Keratinocyte (primary cell): ENCODE results near the gene CLTB. TPM values are rescaled to one million over a fixed set of nuclear protein-coding genes. Genes with fewer than 3 reads are reported as not detected.

ENCODE experiments used
- DNase-seq: peaks from one replicate; pipeline ENCODE4 v3.0.0-alpha.2; 2011; ENCODE audit warnings: low read depth, missing footprints, low spot score
- FAIRE-seq: peaks from 2 replicates; lab custom pipeline; 2011; peaks lifted over from hg19 to GRCh38; lab: Jason Lieb, UNC
- H2AFZ ChIP-seq: 2 replicates; pipeline ENCODE4 v1.6.0; 2012; ENCODE audit warnings: low read length, control low read depth, inconsistent platforms; ENCODE audit not compliant: control insufficient read depth
- H3K27ac ChIP-seq: 2 replicates; pipeline ENCODE4 v1.5.1; 2011; ENCODE audit warnings: low read length; ENCODE audit not compliant: control insufficient read depth, insufficient read depth
- H3K27me3 ChIP-seq: 3 replicates; pipeline ENCODE4 v1.6.0; 2011; ENCODE audit warnings: low read length; ENCODE audit not compliant: control insufficient read depth, insufficient read depth; ENCODE audit errors: extremely low read depth
- H3K36me3 ChIP-seq, 2 experiments: 2 replicates in 1 of 2; 3 replicates in 1 of 2; pipeline ENCODE4 v1.5.1; 2011; ENCODE audit warnings: low read length in 2 of 2, mild to moderate bottlenecking in 1 of 2; ENCODE audit not compliant: control insufficient read depth in 2 of 2, insufficient read depth in 2 of 2; ENCODE audit errors: extremely low read depth in 1 of 2
- H3K4me1 ChIP-seq: 3 replicates; pipeline ENCODE4 v1.5.1; 2011; ENCODE audit warnings: low read length; ENCODE audit not compliant: control insufficient read depth, insufficient read depth; ENCODE audit errors: extremely low read depth
- H3K4me2 ChIP-seq: 3 replicates; pipeline ENCODE4 v1.6.0; 2011; ENCODE audit warnings: low read depth, low read length; ENCODE audit not compliant: control insufficient read depth, insufficient read depth; ENCODE audit errors: extremely low read depth
- H3K4me3 ChIP-seq, 3 experiments: fragments of 200-600 bp in 1 of 3; sonication (generic) in 1 of 3; 2 replicates in 2 of 3; 3 replicates in 1 of 3; pipeline ENCODE4 v1.5.1; 2011 to 2016; ENCODE audit warnings: low read length in 3 of 3, mild to moderate bottlenecking in 3 of 3, control low read depth in 2 of 3, inconsistent platforms in 1 of 3, low read depth in 1 of 3, mixed read lengths in 1 of 3, mixed run types in 1 of 3, moderate library complexity in 1 of 3; ENCODE audit not compliant: control insufficient read depth in 2 of 3, insufficient read depth in 2 of 3; ENCODE audit errors: extremely low read depth in 1 of 3
- H3K79me2 ChIP-seq: 2 replicates; pipeline ENCODE4 v1.6.0; 2012; ENCODE audit warnings: low read length; ENCODE audit not compliant: control insufficient read depth, insufficient read depth
- H3K9ac ChIP-seq: 3 replicates; pipeline ENCODE4 v1.6.0; 2011; ENCODE audit warnings: low read length; ENCODE audit not compliant: control insufficient read depth, insufficient read depth; ENCODE audit errors: extremely low read depth
- H3K9me1 ChIP-seq: 3 replicates; pipeline ENCODE4 v1.6.0; 2011; ENCODE audit warnings: low read length; ENCODE audit not compliant: control insufficient read depth, insufficient read depth; ENCODE audit errors: extremely low read depth
- H3K9me3 ChIP-seq: 2 replicates; pipeline ENCODE4 v1.5.1; 2012; ENCODE audit warnings: low read depth, low read length; ENCODE audit not compliant: control insufficient read depth
- H4K20me1 ChIP-seq: 3 replicates; pipeline ENCODE4 v1.6.0; 2011; ENCODE audit warnings: low read length; ENCODE audit not compliant: control insufficient read depth, insufficient read depth; ENCODE audit errors: extremely low read depth
- EZH2 ChIP-seq: IDR thresholded peaks from one replicate; pipeline ENCODE4 v1.6.1; 2012; ENCODE audit warnings: inconsistent platforms, mild to moderate bottlenecking, low read length, moderate library complexity
- dilution Hi-C: fragments of 300-500 bp; cut with MboI; formaldehyde crosslinking; loops from one replicate; pipeline ENCODE4 v1.7.0; 2020; ENCODE audit warnings: low sequenced_read_pairs; ENCODE audit not compliant: extremely low pct_ligation_motif_present
- polyA plus RNA-seq, 5 experiments: library from polyadenylated mRNA; depleted of rRNA in 3 of 5; stranded (reverse) in 3 of 5; stranded (forward) in 1 of 5; unstranded in 1 of 5; fragments of >200 nt; gene quantifications; 1 replicate in 1 of 5; 2 replicates in 3 of 5; 3 replicates in 1 of 5; pipeline versions ENCODE4 v1.2.1 to v1.2.3, GENCODE V29; 2011 to 2012; ENCODE audit warnings: missing spikeins in 2 of 5, low read depth in 1 of 5, low replicate concordance in 1 of 5
- TF ChIP-seq, protein P1 (sequence below), 3 experiments: IDR thresholded peaks in 1 of 3; conservative IDR thresholded peaks in 1 of 3; optimal IDR thresholded peaks in 1 of 3; 2 replicates in 2 of 3; 3 replicates in 1 of 3; pipeline versions ENCODE3 to v1.5.1; 2011; ENCODE audit warnings: low read length in 3 of 3, mild to moderate bottlenecking in 3 of 3, moderate library complexity in 2 of 3, control low read depth in 1 of 3, inconsistent platforms in 1 of 3; ENCODE audit not compliant: insufficient read depth in 2 of 3; ENCODE audit errors: extremely low read depth in 1 of 3

The CLTB gene
- polyA plus RNA-seq, 1 donor (not counting 4 experiments of a cell fraction or from before 2014, with no cell fraction given): 326 TPM

GRCh38 chr5:176454724-176455394 lies 38.5 kb upstream of the CLTB start:
- Histone ChIP-seq H3K27ac (no peak overlapping the region), H3K9me3 (no peaks in the 10 kb centered on the region), H3K4me2 (no peak overlapping the region), H3K9ac (no peak overlapping the region), H3K27me3 (no peaks in the 10 kb centered on the region), H4K20me1 (no peaks in the 10 kb centered on the region), H3K9me1 (no peaks in the 10 kb centered on the region), H3K4me3 (no peak overlapping the region), H2AFZ (no peak overlapping the region), H3K4me1 (peaks cover under 1% of the 10 kb centered on the region), H3K79me2 (peaks cover 85% of the 10 kb centered on the region), H3K36me3 (peaks cover 2 to 7% of the 10 kb centered on the region in 2 experiments)
- no peak for TF ChIP-seq EZH2
- TF ChIP-seq, protein P1, sequence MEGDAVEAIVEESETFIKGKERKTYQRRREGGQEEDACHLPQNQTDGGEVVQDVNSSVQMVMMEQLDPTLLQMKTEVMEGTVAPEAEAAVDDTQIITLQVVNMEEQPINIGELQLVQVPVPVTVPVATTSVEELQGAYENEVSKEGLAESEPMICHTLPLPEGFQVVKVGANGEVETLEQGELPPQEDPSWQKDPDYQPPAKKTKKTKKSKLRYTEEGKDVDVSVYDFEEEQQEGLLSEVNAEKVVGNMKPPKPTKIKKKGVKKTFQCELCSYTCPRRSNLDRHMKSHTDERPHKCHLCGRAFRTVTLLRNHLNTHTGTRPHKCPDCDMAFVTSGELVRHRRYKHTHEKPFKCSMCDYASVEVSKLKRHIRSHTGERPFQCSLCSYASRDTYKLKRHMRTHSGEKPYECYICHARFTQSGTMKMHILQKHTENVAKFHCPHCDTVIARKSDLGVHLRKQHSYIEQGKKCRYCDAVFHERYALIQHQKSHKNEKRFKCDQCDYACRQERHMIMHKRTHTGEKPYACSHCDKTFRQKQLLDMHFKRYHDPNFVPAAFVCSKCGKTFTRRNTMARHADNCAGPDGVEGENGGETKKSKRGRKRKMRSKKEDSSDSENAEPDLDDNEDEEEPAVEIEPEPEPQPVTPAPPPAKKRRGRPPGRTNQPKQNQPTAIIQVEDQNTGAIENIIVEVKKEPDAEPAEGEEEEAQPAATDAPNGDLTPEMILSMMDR (optimal IDR thresholded peaks at IDR 0.05 in 1 of 3, IDR thresholded peaks at IDR 0.05 in 1 of 3, conservative IDR thresholded peaks at IDR 0.05 in 1 of 3; ENCODE audit: extremely low read depth in 1 of 3, insufficient read depth in 2 of 3, low read length in 3 of 3): no peak
- DNase-seq (no peak), FAIRE-seq (no peak)
- dilution Hi-C loops: no loop called here

DNA sequence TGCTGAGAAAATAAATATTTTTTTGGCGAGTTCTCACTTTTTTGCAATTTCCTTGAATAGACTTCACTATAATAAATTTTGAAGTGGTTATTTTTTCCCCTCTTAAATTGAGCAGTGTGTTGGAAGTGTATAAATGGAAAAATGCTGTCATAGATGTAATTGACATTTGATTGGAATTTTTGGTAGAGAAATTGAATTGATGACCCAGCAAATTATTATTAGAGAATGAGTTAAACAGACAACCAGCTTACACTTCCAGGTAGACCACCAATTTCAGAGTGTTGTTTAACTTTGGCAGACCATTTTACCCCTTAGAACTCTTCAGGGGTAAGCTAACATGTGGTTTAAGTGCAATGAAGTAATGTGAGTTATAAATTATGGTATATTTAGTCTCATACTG lies 33.7 kb upstream of the CLTB start:
- Histone ChIP-seq H2AFZ (no peak overlapping the region), H3K9me1 (no peaks in the 10 kb centered on the region), H3K27me3 (no peaks in the 10 kb centered on the region), H3K4me1 (peaks cover 19% of the 10 kb centered on the region), H3K9me3 (no peaks in the 10 kb centered on the region), H3K27ac (no peak overlapping the region), H3K9ac (no peak overlapping the region), H3K4me2 (peak overlapping the region; percentile 99), H4K20me1 (no peaks in the 10 kb centered on the region), H3K79me2 (peaks cover 64% of the 10 kb centered on the region), H3K4me3 (peak overlapping the region in 1 of 3 experiments; percentile 18), H3K36me3 (peaks cover 2 to 7% of the 10 kb centered on the region in 2 experiments)
- dilution Hi-C loops: no loop called here
- DNase-seq: no peak
- no peak for FAIRE-seq
- TF ChIP-seq, protein P1 (optimal IDR thresholded peaks at IDR 0.05 in 1 of 3, IDR thresholded peaks at IDR 0.05 in 1 of 3, conservative IDR thresholded peaks at IDR 0.05 in 1 of 3; ENCODE audit: extremely low read depth in 1 of 3, insufficient read depth in 2 of 3, low read length in 3 of 3): no peak
- TF ChIP-seq EZH2: no peak
